Upper lobe of left lung (tissue), 4 donors: Measurements from ENCODE around the gene GALNT10.

ENCODE experiments used
- POLR2A ChIP-seq, 4 donors: fragments of 450-650 bp; IDR thresholded peaks; one replicate each; pipeline ENCODE4 v1.5.1; 2016 to 2017; ENCODE audit warnings: antibody characterized with exemption in 4 of 4, mild to moderate bottlenecking in 2 of 4
- POLR2AphosphoS5 ChIP-seq, 2 donors: sonication (generic); formaldehyde crosslinking; IDR thresholded peaks; one replicate each; pipeline ENCODE4 v1.5.1; 2017; ENCODE audit warnings: antibody characterized with exemption in 2 of 2
- TF ChIP-seq, protein P1 (sequence below), 6 experiments: fragments of 450-650 bp in 4 of 6; fragments of 200-600 bp in 2 of 6; sonication (generic) in 2 of 6; IDR thresholded peaks; one replicate each; pipeline ENCODE4 v1.5.1; 2016 to 2019; ENCODE audit warnings: antibody characterized with exemption in 6 of 6

DNA sequence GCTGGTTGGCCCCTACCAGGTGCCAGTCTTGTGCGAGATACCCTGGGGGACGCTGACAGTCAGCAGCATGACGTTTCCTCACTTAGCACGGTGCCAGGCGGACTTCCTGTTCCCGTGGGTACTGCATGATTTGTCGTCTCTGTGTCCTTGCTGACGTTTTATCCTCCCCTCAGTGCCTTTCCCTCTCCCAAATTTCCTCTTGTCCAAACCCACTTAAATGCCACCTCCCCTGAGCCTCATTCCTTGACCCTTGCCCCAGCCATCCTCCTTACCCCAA is 194.6 kb downstream of the GALNT10 start:
- TF ChIP-seq, protein P1, sequence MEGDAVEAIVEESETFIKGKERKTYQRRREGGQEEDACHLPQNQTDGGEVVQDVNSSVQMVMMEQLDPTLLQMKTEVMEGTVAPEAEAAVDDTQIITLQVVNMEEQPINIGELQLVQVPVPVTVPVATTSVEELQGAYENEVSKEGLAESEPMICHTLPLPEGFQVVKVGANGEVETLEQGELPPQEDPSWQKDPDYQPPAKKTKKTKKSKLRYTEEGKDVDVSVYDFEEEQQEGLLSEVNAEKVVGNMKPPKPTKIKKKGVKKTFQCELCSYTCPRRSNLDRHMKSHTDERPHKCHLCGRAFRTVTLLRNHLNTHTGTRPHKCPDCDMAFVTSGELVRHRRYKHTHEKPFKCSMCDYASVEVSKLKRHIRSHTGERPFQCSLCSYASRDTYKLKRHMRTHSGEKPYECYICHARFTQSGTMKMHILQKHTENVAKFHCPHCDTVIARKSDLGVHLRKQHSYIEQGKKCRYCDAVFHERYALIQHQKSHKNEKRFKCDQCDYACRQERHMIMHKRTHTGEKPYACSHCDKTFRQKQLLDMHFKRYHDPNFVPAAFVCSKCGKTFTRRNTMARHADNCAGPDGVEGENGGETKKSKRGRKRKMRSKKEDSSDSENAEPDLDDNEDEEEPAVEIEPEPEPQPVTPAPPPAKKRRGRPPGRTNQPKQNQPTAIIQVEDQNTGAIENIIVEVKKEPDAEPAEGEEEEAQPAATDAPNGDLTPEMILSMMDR (IDR thresholded peaks at IDR 0.05), result no peak
- no peak for TF ChIP-seq POLR2A (IDR thresholded peaks at IDR 0.05)
- no peak for TF ChIP-seq POLR2AphosphoS5 (IDR thresholded peaks at IDR 0.05)
